Glomerular visceral epithelial cell (primary cell): ENCODE data around the gene KIF1A.
"Not testable (repeated sequence)": the region's sequence is repeated elsewhere in the genome, so short reads cannot be mapped to it uniquely, and the experiment has no call there.

Experiments
- DNase-seq: peaks from one replicate; pipeline ENCODE4 v3.0.0-alpha.2; 2016; ENCODE audit errors: extremely low spot score

KIF1A gene

DNA sequence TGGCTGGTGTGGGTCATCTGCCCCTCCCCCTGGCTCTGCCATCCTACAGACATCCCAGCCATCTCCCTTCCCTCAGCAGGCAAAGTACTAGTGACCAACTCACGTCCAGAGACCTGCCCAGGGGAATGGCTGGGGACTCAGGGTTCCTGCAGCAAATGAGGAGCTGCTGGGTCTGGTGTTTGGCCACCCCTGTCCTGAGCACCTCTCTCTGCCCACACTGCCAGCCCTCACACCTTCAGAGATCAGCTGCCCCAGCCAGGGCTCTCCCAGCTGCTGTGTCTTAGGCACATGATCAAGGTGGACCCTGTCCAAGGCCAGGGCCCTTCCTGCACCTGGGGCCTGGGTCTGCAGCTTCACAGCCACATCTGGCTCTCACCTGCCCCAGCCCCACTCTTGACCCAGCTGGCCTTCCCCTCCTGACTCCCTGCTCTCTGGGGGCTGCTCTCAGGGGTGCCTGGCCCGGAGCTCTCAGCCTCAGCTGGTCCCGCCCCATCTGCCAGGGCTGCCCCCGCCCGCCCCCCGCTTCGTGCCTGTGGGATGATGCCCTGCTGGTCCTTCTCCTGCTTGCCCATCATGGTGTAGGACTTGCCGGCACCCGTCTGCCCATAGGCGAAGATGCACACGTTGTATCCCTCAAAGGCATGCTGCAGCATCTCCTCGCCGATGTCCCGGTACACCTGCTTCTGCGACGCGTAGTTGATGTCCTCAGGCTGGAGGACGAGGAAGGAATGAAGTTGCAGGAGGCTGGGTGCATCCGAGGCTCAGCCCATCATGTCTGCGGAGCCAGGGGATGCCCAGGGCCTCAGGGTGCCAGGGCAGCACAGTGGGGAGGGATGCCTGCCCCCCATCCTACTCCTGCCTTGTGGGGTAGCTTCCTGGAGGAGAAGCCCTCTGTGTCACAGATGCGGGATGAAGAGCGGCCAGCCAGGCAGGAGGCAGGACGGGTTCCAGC, 32.2 kb downstream of the KIF1A start:
- no peak for DNase-seq

GRCh38 chr2:240786871-240787311, 33.1 kb downstream of the KIF1A start:
- no peak for DNase-seq

GRCh38 chr2:240786355-240786841, 33.6 kb downstream of the KIF1A start:
- DNase-seq, result no peak

DNA sequence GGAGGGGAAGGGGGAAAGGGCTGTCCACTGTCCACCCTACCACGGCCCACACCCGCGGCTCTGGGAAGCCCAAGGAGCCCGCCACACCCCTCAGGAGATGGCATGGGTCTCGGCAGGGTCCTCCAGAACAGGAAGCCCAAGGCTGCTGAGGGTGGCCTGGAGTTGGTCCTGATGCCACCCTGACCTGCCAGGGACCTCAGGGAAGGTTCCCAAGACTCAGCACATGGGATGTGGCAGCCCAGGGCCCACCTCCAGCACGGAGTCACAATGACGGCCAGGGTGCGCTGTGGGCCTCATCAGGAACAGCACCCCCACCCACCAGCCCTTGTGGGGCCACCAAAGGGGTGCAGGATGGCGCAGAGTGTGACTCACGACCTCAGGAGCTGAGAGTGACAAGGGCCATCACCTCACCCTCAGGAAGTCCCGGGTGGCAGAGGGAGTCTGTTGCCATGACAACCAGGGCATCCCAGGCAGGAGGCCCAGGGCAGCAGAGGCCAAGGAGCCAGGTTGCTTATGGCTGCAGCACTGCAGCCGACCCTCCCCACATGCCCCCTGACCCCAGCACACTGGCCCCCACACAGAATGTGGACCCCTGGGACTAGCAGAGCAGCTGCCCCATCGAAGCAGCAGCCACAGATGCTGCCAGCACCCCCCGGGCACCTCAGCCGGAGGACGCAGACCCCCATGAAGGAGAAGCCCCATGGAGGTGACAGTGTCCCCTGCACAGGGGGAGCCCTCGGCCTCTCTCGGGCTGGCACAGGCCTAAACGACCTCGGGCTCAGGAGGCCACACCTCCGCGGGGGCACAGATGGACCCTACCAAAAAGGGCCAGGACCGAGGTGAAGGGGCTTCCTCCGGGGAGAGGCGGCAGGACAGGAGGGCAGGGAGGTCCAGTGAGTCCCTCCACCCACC, 34.3 kb downstream of the KIF1A start:
- DNase-seq, result no peak

DNA sequence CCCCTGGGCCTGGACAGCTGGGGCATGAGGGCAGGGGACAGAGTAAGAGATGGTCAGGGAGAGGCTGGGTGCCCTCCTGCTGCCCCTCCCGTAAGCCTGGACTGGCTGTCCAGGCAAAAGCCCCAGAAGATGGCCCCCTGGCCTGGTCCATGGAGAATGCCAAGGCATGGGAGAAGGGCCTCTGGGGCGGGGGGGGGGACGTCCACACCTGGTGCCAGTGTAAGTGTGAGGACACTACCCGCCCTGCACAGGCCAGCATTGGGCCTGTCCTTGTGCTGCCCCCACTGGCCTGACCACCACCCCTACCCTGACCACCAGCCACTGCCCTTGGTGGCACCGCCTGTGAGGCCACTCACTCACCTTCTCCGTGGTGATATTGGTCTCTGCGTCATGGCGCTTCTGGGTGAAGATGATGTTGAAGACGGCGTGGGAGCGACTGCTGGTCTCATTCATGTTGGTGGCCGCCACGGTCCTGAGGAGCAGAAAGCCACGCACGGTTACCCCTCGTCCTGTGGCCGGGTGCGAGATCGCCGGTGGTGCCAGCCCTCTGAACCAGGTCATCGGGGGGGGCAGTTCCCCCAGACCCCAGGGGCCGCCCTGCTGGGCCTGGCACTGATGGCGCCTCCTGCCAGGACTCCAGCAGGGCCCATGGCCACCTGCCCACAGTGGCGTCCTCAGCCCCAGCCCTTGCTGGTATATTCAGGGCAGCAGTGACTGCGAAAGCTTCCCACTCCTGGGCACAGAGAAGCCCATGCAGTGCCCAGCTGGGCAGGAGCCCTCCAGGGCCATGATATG, 35.2 kb downstream of the KIF1A start:
- DNase-seq, result no peak

- no peak for DNase-seq
Measured at GRCh38 chr2:240783819-240784621, 36.0 kb downstream of the KIF1A start.

GRCh38 chr2:240782886-240783818, 36.9 kb downstream of the KIF1A start:
- DNase-seq, result no peak

DNA sequence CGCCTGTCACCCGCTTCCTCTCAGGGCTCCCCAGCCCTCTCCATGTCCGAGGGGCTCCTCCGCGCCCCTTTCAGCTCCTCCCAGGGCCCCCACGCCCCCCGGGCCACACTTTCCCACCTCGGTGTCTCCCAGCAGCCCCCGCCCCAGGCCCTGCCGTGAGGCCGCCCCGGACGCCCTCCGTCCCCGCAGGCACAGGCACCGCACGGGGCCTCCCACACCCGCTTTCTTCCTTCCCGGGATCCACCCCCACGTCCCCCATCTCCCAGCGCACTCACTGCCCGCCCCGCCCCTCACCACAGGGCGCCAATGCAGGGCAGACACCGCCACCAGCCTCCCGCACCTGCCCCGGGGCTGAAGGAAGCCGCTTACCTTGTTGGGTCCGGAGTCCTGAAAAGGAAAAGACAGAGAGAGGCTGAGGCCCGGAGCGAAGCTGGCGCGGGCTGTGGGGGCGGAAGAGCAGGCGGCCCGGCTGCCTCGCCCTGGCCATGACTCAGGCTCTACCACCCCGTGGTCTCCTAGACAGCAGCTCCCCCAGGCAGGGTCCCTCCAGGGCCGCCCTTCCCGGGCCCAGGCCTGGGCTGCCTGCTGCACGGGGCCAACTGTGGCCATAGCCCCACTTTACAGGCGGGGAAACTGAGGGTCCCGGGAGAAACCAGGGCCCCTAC, 37.7 kb downstream of the KIF1A start:
- no peak for DNase-seq

DNA sequence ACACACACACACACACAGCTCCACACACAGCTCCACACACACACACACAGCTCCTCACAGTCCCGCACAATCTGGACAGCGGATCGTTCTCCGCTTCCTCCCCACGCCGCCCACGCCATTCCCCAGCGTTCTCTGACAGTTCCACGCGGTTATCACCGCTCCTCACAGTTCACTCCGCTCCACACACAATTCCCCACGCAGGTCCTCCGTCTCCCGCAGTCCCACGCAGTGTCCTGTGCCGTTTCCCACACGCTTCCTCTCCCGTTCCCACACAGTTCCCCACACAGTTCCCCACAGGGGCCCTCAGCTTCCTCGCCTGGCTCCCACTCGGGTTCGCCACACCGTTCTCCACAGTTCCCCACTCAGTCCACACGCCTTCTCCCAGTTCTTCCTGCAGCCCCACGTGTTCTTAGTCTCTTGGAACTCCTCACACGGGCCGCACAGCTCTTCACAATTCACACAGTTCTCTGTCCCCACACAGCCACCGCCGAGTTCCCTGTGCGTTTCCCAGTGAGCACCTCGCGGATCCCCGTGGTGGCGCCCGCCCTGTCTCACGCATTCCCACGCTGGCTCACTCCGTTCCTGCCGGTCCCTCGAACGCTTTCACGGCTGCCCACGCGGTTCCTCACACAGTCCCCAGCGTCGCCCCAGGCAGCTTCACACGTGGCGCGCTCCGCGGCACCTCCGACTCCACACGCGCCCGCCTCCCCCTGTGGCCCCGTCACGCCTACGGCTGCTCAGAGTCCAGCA, 38.4 kb downstream of the KIF1A start:
- no peak for DNase-seq

DNA sequence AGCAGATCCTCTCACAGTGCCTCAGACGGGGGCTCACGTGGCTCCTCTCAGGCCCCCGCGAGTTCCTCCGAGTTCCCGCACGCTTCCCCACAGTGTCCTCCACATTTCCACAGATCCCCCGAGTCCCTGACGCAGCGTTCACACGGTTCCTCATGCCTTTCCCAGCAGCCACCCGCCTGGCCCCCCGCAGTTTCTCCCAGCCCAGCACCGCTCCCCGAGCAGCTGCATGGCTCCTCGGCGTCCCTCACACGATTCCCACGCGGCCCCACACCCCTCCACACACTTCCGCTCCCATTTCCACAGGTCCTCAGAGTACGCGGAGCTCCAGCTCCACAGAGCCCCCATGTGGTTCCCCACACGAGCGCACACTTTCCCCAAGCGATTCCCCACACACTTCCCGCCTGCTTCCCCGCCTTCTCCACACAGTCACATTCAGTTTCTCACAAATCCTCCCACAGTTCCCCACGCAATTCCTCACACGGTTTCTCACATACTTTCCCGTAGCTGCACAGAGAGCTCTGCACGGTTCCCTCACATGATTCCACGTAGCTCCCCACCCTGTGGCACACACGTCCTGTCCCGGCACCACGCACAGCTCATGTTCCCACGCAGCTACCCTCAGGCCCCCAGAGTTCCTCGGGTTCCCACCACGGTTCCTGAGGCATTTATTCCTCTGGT, 39.9 kb downstream of the KIF1A start:
- no peak for DNase-seq

DNA sequence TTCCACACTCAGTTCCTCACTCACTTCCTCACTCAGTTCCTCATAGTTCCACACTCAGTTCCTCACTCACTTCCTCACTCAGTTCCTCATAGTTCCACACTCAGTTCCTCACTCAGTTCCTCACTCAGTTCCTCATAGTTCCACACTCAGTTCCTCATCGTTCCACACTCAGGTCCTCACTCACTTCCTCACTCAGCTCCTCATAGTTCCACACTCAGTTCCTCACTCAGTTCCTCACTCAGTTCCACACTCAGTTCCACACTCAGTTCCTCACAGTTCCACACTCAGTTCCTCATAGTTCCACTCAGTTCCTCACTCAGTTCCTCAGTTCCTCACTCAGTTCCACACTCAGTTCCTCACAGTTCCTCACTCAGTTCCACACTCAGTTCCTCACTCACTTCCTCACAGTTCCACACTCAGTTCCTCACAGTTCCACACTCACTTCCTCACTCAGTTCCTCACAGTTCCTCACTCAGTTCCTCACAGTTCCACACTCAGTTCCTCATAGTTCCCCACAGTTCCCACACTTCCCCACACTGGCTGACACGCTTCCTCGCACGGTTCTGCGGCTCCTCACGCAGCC, 40.7 kb downstream of the KIF1A start:
- not testable (repeated sequence) for DNase-seq

- no peak for DNase-seq
Measured at GRCh38 chr2:240778426-240778825, 41.6 kb downstream of the KIF1A start.

DNA sequence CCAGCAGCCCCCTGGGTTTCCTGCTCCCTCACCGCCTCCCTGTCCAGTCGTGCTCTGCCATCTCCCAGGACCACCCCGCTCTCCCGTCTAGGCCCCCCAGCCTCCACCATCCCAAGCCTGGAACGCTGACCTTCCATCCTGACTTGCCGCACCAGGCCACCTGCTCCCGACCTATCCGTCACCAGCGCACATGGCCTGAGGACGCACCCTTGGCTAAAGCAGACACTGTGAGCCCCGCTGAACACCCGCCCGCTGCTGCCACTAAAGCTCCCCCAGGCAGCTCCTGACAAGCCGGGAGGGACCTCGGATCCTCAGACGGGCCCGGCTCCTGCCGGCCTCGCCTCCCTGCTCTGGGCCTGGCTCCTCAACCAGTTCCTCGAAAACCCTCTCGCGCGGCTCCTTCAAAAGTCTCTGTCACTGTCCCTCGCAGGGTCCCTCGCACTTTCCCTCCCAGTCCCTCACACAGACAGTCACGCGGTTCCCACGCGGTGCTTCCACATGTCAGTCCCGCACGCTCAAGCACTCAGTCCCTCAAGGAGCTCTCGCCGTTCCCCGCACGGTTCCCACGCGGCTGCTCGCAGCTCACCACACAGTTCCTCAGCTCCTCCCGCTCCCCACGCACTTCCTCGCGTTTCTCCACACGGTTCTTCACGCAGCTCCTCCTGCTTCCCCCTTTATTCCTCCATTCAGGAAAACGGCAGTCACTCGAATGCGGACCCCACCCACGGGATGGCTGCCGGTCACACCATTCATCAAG, 42.4 kb downstream of the KIF1A start:
- no peak for DNase-seq

DNA sequence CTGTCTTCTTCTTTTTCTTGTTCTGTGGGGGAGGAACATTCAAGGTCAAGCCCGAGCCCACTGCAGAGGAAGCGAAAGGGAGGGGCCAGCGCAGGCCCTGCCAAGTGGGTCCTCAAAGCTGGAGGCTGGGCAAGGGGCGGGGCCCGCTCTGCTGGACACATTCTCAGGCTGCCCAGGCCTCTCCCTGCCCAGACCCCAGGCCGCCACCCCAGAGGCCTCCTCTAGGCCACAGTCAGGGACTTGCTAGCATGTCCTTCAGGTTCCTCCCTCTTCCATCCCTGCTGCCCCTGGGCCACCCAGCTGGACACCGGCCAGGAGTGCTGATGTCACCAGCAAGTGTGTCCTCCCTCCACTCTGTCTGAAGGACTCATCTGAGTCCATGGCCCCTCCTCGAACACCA, 44.1 kb downstream of the KIF1A start:
- no peak for DNase-seq

DNA sequence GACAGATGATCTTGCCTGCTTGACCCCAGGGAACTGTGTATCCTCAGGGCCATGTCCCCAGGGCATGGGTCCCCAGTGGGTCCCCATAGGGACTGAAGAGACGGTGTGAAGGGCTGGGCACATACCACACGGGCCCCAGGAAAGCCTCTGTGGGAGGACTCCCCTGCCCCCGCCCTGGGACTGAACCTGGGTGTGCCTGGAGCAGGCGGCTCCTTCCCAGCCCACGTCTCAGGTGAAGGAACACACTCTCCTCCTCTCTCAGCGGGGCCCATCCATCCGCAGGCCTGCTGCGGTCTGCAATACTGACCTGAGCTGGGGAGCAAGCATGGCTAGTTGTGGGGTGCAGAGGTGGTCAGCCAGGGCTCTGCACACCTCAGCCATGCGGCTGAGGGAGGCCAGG, 45.2 kb downstream of the KIF1A start:
- DNase-seq, result no peak

- no peak for DNase-seq
Measured at GRCh38 chr2:240769096-240769495, 50.9 kb downstream of the KIF1A start.

DNA sequence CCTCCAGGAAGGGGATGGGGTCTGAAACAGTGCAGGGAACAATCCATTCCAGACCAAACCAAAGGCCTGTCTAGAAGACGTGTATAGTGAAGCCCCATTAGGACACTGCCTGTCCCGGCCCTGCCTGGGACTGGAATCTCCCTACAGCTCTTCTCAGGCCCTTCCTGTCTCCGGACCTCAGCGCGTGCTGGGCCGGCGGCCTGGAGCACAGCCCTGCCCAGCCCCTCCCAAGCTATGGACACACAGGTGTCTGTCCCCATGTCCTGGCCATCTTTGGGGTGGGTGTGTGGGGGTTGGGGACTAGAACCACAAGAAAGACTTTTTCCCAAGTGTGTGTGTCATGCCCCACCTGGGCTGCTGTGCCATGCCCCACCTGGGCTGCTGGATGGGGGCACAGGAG, 51.8 kb downstream of the KIF1A start:
- DNase-seq, result no peak
